ENCODE data around the gene CRYBG1. TPM values are rescaled to one million over a fixed set of nuclear protein-coding genes. Genes with fewer than 3 reads are reported as not detected.
"Not testable (repeated sequence)": the region's sequence is repeated elsewhere in the genome, so short reads cannot be mapped to it uniquely, and the experiment has no call there.

Gene CRYBG1
- polyA plus RNA-seq, 3 donors: 18.2 to 25.4 (median 24.1) TPM

GRCh38 chr6:106530026-106530425 is 169.5 kb downstream of the CRYBG1 start:
- DNase-seq (ENCODE audit: extremely low read depth in 1 of 11, low read depth in 9 of 11, low spot score in 4 of 11): no peak

- no peak for DNase-seq (ENCODE audit: extremely low read depth in 1 of 11, low read depth in 9 of 11, low spot score in 4 of 11)
Observed at GRCh38 chr6:106530502-106530901, 170.0 kb downstream of the CRYBG1 start.

DNA sequence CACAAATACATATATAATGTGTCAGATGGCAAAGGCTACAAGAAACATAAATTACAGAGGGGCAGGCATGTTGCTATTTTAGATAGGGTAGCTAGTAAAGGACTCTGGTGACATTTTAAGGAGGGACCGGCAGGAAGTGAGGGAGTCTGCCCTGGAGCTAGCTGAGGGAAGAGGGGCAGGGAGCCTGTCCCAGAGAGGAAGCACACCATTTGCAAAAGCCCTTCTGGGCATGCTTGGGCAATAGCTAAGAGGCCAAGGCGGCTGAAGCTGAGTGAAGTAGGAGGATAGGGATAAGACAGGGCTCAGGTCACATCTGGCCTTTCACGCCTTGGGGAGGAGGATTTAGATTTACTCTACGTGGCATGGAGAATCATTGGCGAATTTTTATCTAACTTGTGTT is 172.5 kb downstream of the CRYBG1 start:
- DNase-seq (ENCODE audit: extremely low read depth in 1 of 11, low read depth in 9 of 11, low spot score in 4 of 11): no peak

- DNase-seq (ENCODE audit: extremely low read depth in 1 of 11, low read depth in 9 of 11, low spot score in 4 of 11): no peak
Observed at GRCh38 chr6:106534004-106534403, 173.5 kb downstream of the CRYBG1 start.

GRCh38 chr6:106534564-106534982 is 174.1 kb downstream of the CRYBG1 start:
- DNase-seq (ENCODE audit: extremely low read depth in 1 of 11, low read depth in 9 of 11, low spot score in 4 of 11): no peak

GRCh38 chr6:106535012-106535411 is 174.5 kb downstream of the CRYBG1 start:
- DNase-seq (ENCODE audit: extremely low read depth in 1 of 11, low read depth in 9 of 11, low spot score in 4 of 11): no peak

GRCh38 chr6:106536357-106536756 is 175.8 kb downstream of the CRYBG1 start:
- DNase-seq (ENCODE audit: extremely low read depth in 1 of 11, low read depth in 9 of 11, low spot score in 4 of 11): no peak

GRCh38 chr6:106536851-106537250 is 176.3 kb downstream of the CRYBG1 start:
- no peak for DNase-seq (ENCODE audit: extremely low read depth in 1 of 11, low read depth in 9 of 11, low spot score in 4 of 11)

DNA sequence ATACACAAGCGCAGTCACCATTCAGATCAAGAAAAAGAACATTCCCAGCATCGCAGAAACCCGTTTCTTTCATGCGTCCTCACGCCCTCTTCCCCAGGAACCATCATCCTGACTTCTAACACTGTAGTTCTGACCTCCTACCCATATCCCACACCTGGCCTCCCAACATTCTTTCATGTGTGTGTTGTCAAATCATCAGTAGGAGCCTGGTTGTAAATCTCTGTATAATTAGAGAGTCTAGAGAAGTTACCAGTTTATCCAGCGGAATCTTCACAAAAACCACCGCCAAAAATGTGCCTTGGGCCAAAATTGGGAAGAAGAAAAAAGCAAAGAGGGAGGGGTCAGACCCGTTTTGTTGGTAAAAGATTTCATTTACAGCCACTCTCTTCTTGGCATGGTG is 177.1 kb downstream of the CRYBG1 start:
- DNase-seq (ENCODE audit: extremely low read depth in 1 of 11, low read depth in 9 of 11, low spot score in 4 of 11): no peak

DNA sequence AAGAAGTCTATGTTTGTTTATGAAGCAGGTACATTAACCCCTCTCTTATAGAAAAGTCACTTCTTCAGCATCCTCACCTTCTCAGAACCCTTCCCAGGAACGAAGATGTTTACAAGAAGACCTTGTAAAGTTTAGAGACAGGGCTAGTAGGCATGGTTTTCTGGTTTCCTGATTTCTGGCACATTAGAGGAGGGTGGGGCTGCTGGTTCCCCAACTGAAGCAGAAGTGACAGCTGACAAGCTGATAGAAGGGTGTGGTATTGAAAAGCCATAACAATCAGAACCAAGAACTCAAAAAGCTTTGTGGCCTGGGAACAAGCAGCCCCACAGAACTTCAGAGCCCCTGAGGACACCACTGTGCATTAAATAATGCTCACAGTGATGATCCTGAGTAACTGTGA is 177.6 kb downstream of the CRYBG1 start:
- no peak for DNase-seq (ENCODE audit: extremely low read depth in 1 of 11, low read depth in 9 of 11, low spot score in 4 of 11)

DNA sequence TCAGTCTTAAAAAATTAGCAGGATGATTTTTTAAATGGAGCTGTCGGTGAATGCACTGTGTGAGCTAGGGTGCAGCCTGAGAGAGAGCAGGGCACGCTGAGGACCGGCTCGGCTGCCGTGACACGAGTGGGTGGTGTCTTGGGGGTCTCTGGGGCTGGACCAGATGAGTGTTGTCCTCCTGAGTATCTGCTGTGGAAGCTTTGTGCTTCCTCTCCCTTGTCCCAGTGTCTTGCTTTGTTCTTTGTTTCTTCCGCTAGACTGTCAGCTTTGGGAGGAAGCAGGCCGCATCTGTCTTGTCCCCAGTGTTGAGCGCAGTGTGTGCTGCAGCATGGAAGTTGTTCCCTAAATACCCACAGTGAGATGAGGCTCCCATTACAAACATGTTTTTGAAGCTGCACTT is 179.4 kb downstream of the CRYBG1 start:
- DNase-seq (ENCODE audit: extremely low read depth in 1 of 11, low read depth in 9 of 11, low spot score in 4 of 11): no peak

- no peak for DNase-seq (ENCODE audit: extremely low read depth in 1 of 11, low read depth in 9 of 11, low spot score in 4 of 11)
Observed at GRCh38 chr6:106540432-106540831, 179.9 kb downstream of the CRYBG1 start.

DNA sequence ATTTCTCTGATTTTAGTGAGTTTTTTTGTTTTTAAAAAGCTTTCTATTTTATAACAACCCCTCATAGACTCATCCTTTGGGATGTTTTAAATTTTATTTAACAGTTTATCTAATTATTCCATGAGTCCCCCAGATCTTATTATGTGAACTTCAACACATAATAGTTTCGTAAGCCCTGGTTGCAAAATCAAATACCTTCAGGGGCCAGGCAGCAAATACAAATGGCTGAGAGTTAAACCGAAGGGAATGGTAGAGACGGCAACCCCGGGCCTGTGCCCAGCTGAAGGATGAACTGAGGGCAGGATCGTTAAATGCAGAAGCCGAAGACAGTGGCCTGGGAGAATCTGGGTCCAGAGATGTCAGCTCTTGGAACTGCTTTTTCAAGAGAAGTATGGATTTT is 180.4 kb downstream of the CRYBG1 start:
- no peak for DNase-seq (ENCODE audit: extremely low read depth in 1 of 11, low read depth in 9 of 11, low spot score in 4 of 11)

DNA sequence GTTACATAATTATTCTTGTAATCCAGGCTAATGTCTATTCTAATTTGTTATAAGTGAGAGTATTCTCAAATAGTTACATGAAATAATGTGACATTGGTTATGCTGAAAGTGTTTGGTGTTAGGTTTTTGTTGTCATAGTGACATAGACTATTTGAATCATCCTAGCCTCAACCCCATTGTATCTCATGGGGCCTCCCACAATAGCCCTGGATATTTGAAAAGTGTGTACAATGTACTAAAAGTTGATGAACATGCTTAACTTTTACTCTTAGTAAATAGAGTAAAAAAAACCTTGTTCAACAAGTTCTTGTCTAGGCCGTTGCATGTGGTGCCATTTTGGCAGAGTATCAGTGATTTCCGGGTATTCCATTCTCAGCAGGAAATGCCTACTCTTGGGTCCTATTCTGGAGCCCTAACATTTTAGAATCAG is 185.8 kb downstream of the CRYBG1 start:
- no peak for DNase-seq (ENCODE audit: extremely low read depth in 1 of 11, low read depth in 9 of 11, low spot score in 4 of 11)

DNA sequence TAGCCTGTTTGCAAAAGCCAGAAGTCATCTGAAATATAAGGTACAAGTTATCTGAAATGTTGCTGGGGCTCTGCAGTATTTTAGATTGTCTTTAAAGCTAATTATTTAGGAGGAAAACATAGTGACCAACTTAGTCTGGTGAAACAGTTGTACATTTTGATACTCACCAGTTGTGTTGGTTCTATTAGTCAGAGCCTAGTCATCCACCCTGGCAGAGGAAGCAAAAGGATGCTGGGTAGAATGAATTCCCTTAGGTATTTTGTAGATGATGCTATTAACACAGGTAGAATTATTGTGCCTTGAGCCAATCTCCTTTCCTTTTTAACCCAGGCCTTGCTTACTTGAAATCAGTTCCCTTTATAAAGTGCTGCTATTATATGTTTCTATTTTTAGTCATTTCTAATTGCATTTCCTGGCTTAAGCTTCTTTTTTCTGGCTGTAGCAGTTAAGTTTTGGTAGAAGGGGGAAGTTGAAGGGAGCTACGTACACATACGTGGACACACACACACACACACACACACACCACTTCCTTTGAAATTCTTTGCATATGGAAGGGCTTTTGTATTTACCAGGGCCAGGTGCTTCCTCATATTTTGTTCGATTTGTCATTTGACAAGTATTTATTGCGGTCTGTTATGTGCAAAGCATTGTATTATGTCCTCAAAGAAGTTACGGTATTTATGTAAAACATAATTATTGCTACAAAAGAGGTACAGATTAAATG is 186.3 kb downstream of the CRYBG1 start:
- peak in 1 of 11 donors; percentile 20 for DNase-seq (ENCODE audit: extremely low read depth in 1 of 11, low read depth in 9 of 11, low spot score in 4 of 11)

DNA sequence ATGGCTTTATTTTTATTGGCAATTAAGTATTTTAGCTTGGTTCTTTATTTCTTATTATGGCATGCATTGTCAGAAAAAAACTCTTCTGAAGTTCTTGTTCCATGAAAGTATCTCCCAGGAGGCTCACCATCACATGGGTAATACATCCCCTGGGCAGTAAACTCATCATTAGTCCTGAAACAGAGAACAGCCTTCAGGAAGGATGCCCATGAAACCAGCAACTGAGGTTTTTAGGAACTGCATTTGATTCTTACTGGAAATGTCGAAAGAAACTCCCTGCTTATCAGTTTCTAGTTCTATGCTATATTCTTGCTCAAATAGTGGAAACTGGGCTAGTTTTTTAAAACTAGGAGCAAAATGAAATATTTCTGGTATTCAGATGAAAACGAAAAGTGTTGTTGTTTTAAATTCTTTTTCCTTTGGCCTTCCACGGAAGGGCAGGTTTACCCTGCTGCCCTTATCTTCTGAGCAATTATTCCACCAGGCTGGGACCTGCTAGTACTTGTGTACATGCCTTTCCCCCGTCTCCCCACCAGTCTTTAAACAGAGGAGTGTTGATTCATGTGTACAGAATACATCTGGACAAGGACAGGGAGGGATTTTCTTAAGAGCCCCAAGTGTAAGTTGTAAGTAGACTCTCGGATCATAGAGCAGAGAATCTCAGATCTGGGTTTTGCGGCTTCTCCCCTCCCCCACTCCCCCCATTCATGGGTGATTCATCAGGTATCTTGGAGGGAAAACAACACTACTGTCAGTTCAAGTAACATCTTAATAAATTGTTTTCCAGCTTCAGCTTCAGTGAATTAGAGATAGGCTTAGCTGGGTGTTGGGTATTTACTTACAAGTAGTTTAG is 187.3 kb downstream of the CRYBG1 start:
- DNase-seq (ENCODE audit: extremely low read depth in 1 of 11, low read depth in 9 of 11, low spot score in 4 of 11): no peak

GRCh38 chr6:106548926-106549455 is 188.5 kb downstream of the CRYBG1 start:
- DNase-seq (ENCODE audit: extremely low read depth in 1 of 11, low read depth in 9 of 11, low spot score in 4 of 11): not testable (repeated sequence)

- DNase-seq (ENCODE audit: extremely low read depth in 1 of 11, low read depth in 9 of 11, low spot score in 4 of 11): no peak
Observed at GRCh38 chr6:106549521-106549920, 189.0 kb downstream of the CRYBG1 start.

- no peak for DNase-seq (ENCODE audit: extremely low read depth in 1 of 11, low read depth in 9 of 11, low spot score in 4 of 11)
Observed at GRCh38 chr6:106551155-106551554, 190.6 kb downstream of the CRYBG1 start.

DNA sequence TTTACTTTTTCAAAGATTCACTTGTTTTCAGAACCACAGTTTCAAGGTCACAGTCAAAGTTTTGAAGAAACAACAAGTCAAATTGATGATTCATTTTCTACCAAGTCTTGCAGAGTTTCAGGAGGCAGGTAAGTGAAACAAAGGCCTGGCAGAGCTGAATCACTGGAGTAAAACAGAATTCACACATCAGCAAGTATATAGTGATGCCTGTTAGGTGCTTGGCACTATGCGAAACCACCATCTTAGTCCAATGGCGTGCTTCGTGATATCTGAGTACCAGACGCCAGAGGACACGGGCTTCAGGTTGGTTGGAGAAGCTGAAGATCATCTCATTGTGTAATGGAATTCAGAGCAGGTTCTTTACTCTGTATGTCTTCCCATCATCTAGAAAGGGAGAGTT is 192.9 kb downstream of the CRYBG1 start:
- no peak for DNase-seq (ENCODE audit: extremely low read depth in 1 of 11, low read depth in 9 of 11, low spot score in 4 of 11)
